ENCODE data around the gene NKAPL. TPM values are rescaled to one million over a fixed set of nuclear protein-coding genes. Genes with fewer than 3 reads are reported as not detected.
A peak's percentile ranks its signal among the peaks of the same experiment; 100 is the strongest.

Gene NKAPL
- total and polyA plus RNA-seq, 10 of the 15 experiments (the other 5 are each of a cell fraction or from before 2014, with no cell fraction given) = 0.10 to 0.48 (median 0.19) TPM; not detected in 1

- no peak for TF ChIP-seq ZBTB33 (IDR thresholded peaks at IDR 0.05)
- no peak for TF ChIP-seq ZNF217 (IDR thresholded peaks at IDR 0.05)
- TF ChIP-seq ZNF24 (IDR thresholded peaks at IDR 0.05) = peak; percentile 99
- TF ChIP-seq MTA2 (IDR thresholded peaks at IDR 0.05; ENCODE audit: low read depth) = peak; percentile 52; the same call in 1 of the 2 replicates
- no peak for TF ChIP-seq ATF3 (IDR thresholded peaks at IDR 0.05; ENCODE audit: borderline replicate concordance, extremely low read depth, low read depth, low read length)
- TF ChIP-seq HSF1 (IDR thresholded peaks at IDR 0.05; ENCODE audit: low read depth, low read length) = no peak
- no peak for TF ChIP-seq HDGF (IDR thresholded peaks at IDR 0.05)
- TF ChIP-seq NRF1 (conservative IDR thresholded peaks at IDR 0.05; ENCODE audit: low read depth, low read length) = no peak
- no peak for TF ChIP-seq ELK1 (IDR thresholded peaks at IDR 0.05; ENCODE audit: low read depth, low read length)
- peak; percentile 59 for TF ChIP-seq IKZF1 (conservative IDR thresholded peaks at IDR 0.05)
- no peak for TF ChIP-seq SP1 (IDR thresholded peaks at IDR 0.05; ENCODE audit: low read depth, low read length)
- no peak for TF ChIP-seq PAX8 (IDR thresholded peaks at IDR 0.05)
- no peak for TF ChIP-seq SMAD1 (IDR thresholded peaks at IDR 0.05; ENCODE audit: low read depth, partially characterized antibody)
- no peak for TF ChIP-seq CHD2 (IDR thresholded peaks at IDR 0.05; ENCODE audit: borderline replicate concordance, low read depth, low read length)
- no peak for TF ChIP-seq REST (IDR thresholded peaks at IDR 0.05; ENCODE audit: low read depth, low read length)
- peak in 1 of 2 experiments; percentile 20; a peak in 1 of 4 replicates for TF ChIP-seq BHLHE40 (IDR thresholded peaks at IDR 0.05; ENCODE audit: borderline replicate concordance in 1 of 2, low read depth in 2 of 2, low read length in 1 of 2)
- TF ChIP-seq E2F4 (IDR thresholded peaks at IDR 0.05; ENCODE audit: low read depth, low read length) = no peak
- TF ChIP-seq NR2C2 (IDR thresholded peaks at IDR 0.05; ENCODE audit: borderline replicate concordance, control insufficient read depth, insufficient read length, low read depth) = no peak
- TF ChIP-seq ZSCAN29 (IDR thresholded peaks at IDR 0.05) = 0 out of 2 replicates have a peak, but pooled peaks have one; percentile 74
- no peak for TF ChIP-seq ETV6 (conservative IDR thresholded peaks at IDR 0.05 in 1 of 2, IDR thresholded peaks at IDR 0.05 in 1 of 2; ENCODE audit: borderline replicate concordance in 1 of 2, low read depth in 1 of 2)
These were observed 46.4 kb upstream of the NKAPL start (continued) for GRCh38 chr6:28212510-28213212.
